Measurements from ENCODE around the gene VDR.

Gene VDR

DNA sequence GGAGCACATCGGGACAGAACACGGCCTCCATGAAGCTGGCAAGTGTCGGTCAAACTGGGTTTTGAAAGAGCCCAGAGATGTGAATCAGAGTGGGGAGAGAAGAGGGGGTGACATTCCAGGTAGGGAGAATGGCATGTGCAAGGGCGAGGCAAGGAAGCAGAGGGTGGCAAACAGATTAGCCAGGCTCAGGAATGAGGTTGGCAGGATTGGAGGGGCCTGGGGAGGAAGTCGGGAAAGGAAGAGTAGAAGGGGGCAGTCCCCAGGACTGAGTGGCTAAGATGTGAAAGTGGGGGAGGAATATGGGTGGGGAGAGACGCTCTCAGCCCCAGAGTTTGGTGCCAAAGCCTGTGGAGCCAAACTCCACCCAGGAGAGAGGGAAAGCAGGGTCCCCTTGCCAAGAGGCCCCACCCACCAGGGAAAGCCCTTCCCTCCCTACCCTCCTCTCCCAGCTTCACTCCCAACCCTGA is 79.6 kb downstream of the VDR start:
- H3K9ac ChIP-seq (ENCODE audit: low read length): no peak overlapping the region
- H3K27me3 ChIP-seq (replicated peaks; ENCODE audit: insufficient read depth, low read length): no peaks in the 10 kb centered on the region
- peaks cover 14% of the 10 kb centered on the region for H3F3A ChIP-seq (ENCODE audit: insufficient read depth, low read length)
- H3K9me3 ChIP-seq (replicated peaks; ENCODE audit: insufficient read depth, low read length): no peaks in the 10 kb centered on the region
- TF ChIP-seq, protein P1, sequence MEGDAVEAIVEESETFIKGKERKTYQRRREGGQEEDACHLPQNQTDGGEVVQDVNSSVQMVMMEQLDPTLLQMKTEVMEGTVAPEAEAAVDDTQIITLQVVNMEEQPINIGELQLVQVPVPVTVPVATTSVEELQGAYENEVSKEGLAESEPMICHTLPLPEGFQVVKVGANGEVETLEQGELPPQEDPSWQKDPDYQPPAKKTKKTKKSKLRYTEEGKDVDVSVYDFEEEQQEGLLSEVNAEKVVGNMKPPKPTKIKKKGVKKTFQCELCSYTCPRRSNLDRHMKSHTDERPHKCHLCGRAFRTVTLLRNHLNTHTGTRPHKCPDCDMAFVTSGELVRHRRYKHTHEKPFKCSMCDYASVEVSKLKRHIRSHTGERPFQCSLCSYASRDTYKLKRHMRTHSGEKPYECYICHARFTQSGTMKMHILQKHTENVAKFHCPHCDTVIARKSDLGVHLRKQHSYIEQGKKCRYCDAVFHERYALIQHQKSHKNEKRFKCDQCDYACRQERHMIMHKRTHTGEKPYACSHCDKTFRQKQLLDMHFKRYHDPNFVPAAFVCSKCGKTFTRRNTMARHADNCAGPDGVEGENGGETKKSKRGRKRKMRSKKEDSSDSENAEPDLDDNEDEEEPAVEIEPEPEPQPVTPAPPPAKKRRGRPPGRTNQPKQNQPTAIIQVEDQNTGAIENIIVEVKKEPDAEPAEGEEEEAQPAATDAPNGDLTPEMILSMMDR (IDR thresholded peaks at IDR 0.05; ENCODE audit: low read length): no peak
- TF ChIP-seq EZH2 (optimal IDR thresholded peaks at IDR 0.05; ENCODE audit: low read depth, low read length) (no peak), EZH2phosphoT487 (IDR thresholded peaks at IDR 0.05; ENCODE audit: low read length) (no peak)
- peaks cover 5% of the 10 kb centered on the region for H3K79me2 ChIP-seq (ENCODE audit: low read length)
- H4K20me1 ChIP-seq (ENCODE audit: insufficient read depth, low read length): no peaks in the 10 kb centered on the region
- peak overlapping the region; percentile 59; the same call in 1 of the 2 replicates for H3K4me2 ChIP-seq (ENCODE audit: low read depth, low read length)
- H3K4me1 ChIP-seq (ENCODE audit: low read length): peaks cover 50% of the 10 kb centered on the region
- no peak overlapping the region for H3K4me3 ChIP-seq (ENCODE audit: low read length)
- no peak for DNase-seq
- H3K36me3 ChIP-seq (replicated peaks; ENCODE audit: insufficient read depth, low read length): no peaks in the 10 kb centered on the region
- H2AFZ ChIP-seq (ENCODE audit: low read length): no peak overlapping the region
- H3K9me2 ChIP-seq (replicated peaks; ENCODE audit: insufficient read depth, low read length): no peaks in the 10 kb centered on the region
- H3K27ac ChIP-seq (ENCODE audit: low read length): peak overlapping the region; percentile 59; the same call in 1 of the 2 replicates

DNA sequence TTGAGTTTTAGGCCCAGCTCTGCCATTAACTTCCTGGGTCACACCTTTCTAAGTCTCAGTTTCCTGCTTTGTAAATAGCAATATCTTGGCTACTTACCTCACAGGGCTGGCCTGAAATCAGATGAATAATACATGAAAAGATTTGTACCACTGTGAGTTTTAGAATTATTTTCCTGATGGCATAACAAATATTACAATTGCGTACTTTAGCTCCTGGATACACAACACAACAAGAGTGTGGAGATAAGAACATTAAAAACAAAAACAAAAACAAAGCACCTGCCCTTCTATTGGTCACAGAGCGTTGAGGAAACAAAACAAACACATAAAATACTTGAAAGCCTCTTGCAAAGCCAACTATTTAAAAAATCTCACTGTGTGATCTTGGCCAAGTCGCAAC is 80.2 kb downstream of the VDR start:
- H2AFZ ChIP-seq (ENCODE audit: low read length): peak overlapping the region; percentile 64
- peaks cover 7% of the 10 kb centered on the region for H3K79me2 ChIP-seq (ENCODE audit: low read length)
- H3K27me3 ChIP-seq (replicated peaks; ENCODE audit: insufficient read depth, low read length): no peaks in the 10 kb centered on the region
- no peak for DNase-seq
- no peak overlapping the region for H3K9ac ChIP-seq (ENCODE audit: low read length)
- H3K4me2 ChIP-seq (ENCODE audit: low read depth, low read length): peak overlapping the region; percentile 59
- peak overlapping the region; percentile 59; the same call in 1 of the 2 replicates for H3K27ac ChIP-seq (ENCODE audit: low read length)
- H3K4me3 ChIP-seq (ENCODE audit: low read length): no peak overlapping the region
- TF ChIP-seq, protein P1 (IDR thresholded peaks at IDR 0.05; ENCODE audit: low read length): no peak
- no peak for TF ChIP-seq EZH2phosphoT487 (IDR thresholded peaks at IDR 0.05; ENCODE audit: low read length)
- TF ChIP-seq EZH2 (optimal IDR thresholded peaks at IDR 0.05; ENCODE audit: low read depth, low read length): no peak
- peaks cover 14% of the 10 kb centered on the region for H3F3A ChIP-seq (ENCODE audit: insufficient read depth, low read length)
- H3K4me1 ChIP-seq (ENCODE audit: low read length): peaks cover 51% of the 10 kb centered on the region
- H3K36me3 ChIP-seq (replicated peaks; ENCODE audit: insufficient read depth, low read length): no peaks in the 10 kb centered on the region
- no peaks in the 10 kb centered on the region for H3K9me2 ChIP-seq (replicated peaks; ENCODE audit: insufficient read depth, low read length)
- H4K20me1 ChIP-seq (ENCODE audit: insufficient read depth, low read length): no peaks in the 10 kb centered on the region
- no peaks in the 10 kb centered on the region for H3K9me3 ChIP-seq (replicated peaks; ENCODE audit: insufficient read depth, low read length)

DNA sequence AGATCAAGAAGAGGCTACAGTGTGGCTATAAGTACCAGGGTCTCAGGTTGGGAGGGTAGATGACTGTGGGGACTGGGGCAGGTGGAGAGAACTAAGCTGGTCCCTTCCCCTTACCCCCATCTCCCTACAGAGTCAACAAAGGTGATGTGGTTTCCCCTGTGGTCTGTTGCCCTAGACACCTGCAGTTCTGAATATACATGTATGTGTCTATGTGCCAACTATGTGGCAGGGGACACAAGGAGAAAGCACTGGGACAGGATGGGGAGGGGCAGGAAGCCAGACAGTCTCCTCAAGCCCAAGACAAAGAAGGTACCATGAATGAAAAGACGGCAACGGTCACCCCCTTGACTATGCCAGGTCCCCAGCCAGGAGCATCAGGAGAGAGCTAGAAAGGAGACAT is 80.6 kb downstream of the VDR start:
- Histone ChIP-seq H3K4me1 (ENCODE audit: low read length) (peaks cover 51% of the 10 kb centered on the region), H3F3A (ENCODE audit: insufficient read depth, low read length) (peaks cover 14% of the 10 kb centered on the region), H3K9me3 (replicated peaks; ENCODE audit: insufficient read depth, low read length) (no peaks in the 10 kb centered on the region), H4K20me1 (ENCODE audit: insufficient read depth, low read length) (no peaks in the 10 kb centered on the region), H3K36me3 (replicated peaks; ENCODE audit: insufficient read depth, low read length) (no peaks in the 10 kb centered on the region), H3K4me3 (ENCODE audit: low read length) (no peak overlapping the region), H3K9me2 (replicated peaks; ENCODE audit: insufficient read depth, low read length) (no peaks in the 10 kb centered on the region), H3K4me2 (ENCODE audit: low read depth, low read length) (peak overlapping the region; percentile 59), H2AFZ (ENCODE audit: low read length) (peak overlapping the region; percentile 64), H3K79me2 (ENCODE audit: low read length) (peaks cover 9% of the 10 kb centered on the region), H3K27ac (ENCODE audit: low read length) (peak overlapping the region; percentile 59; the same call in 1 of the 2 replicates), H3K27me3 (replicated peaks; ENCODE audit: insufficient read depth, low read length) (no peaks in the 10 kb centered on the region), H3K9ac (ENCODE audit: low read length) (no peak overlapping the region)
- TF ChIP-seq EZH2phosphoT487 (IDR thresholded peaks at IDR 0.05; ENCODE audit: low read length) (no peak), EZH2 (optimal IDR thresholded peaks at IDR 0.05; ENCODE audit: low read depth, low read length) (no peak)
- TF ChIP-seq, protein P1 (IDR thresholded peaks at IDR 0.05; ENCODE audit: low read length): no peak
- peak; percentile 85 for DNase-seq
